Measurements from ENCODE around the gene BDKRB2. TPM values are rescaled to one million over a fixed set of nuclear protein-coding genes. Genes with fewer than 3 reads are reported as not detected.

BDKRB2 gene
- total and polyA plus RNA-seq, 2 of the 4 experiments (the other 2 are of a cell fraction) = 60.9 to 73.1 TPM

GRCh38 chr14:96177766-96178375 is 26.8 kb upstream of the BDKRB2 start:
- Histone ChIP-seq H3K27me3 (ENCODE audit: control insufficient read depth, insufficient read depth, low read length) (no peaks in the 10 kb centered on the region), H3K36me3 (ENCODE audit: control insufficient read depth, insufficient read depth, low read length) (no peaks in the 10 kb centered on the region), H3K56ac (ENCODE audit: extremely low read depth, insufficient read depth, low read length) (no peak overlapping the region), H2AK5ac (ENCODE audit: low read depth, low read length) (peak overlapping the region; percentile 76), H4K20me1 (ENCODE audit: insufficient read depth, low read length) (no peaks in the 10 kb centered on the region), H3K4me1 (ENCODE audit: control insufficient read depth, insufficient read depth, low read length) (peaks cover 30% of the 10 kb centered on the region), H4K5ac (ENCODE audit: low read depth, low read length) (peak overlapping the region; percentile 81), H4K91ac (ENCODE audit: insufficient read depth, low read depth, low read length) (peak overlapping the region; percentile 81), H3K9ac (ENCODE audit: low read depth, low read length) (peak overlapping the region; percentile 22; the same call in 1 of the 2 replicates), H3K9me1 (ENCODE audit: insufficient read depth, low read length) (peaks cover 15% of the 10 kb centered on the region), H3K4ac (ENCODE audit: low read depth, low read length) (peak overlapping the region; percentile 74), H2BK20ac (ENCODE audit: low read depth, low read length) (peak overlapping the region; percentile 77), H3K4me2 (ENCODE audit: low read depth, low read length) (no peak overlapping the region), H3K14ac (replicated peaks; ENCODE audit: low read depth, low read length) (peak overlapping the region; percentile 54; the same call in 1 of the 2 replicates), H3K27ac (ENCODE audit: insufficient read depth, low read length) (peak overlapping the region; percentile 63; the same call in 1 of the 2 replicates), H2BK15ac (ENCODE audit: low read depth, low read length) (peak overlapping the region; percentile 10; the same call in 2 of the 3 replicates), H3K18ac (ENCODE audit: low read depth, low read length) (peak overlapping the region; percentile 82), H2AFZ (replicated peaks; ENCODE audit: low read length, poor library complexity) (no peak overlapping the region), H4K8ac (ENCODE audit: low read depth in 2 of 2, low read length in 2 of 2) (peak overlapping the region; percentile 32 to 65), H3K4me3 (ENCODE audit: insufficient read depth, low read depth, low read length) (no peak overlapping the region), H2BK5ac (ENCODE audit: low read depth, low read length, poor library complexity, severe bottlenecking) (peak overlapping the region; percentile 3), H3K23ac (ENCODE audit: low read depth, low read length) (no peak overlapping the region; the same call in 1 of the 2 replicates), H2AK9ac (replicated peaks; ENCODE audit: low read depth, low read length, poor library complexity) (no peak overlapping the region), H3K79me1 (ENCODE audit: low read depth in 1 of 2, low read length in 2 of 2) (no peaks in the 10 kb centered on the region), H2BK120ac (ENCODE audit: low read depth, low read length) (peak overlapping the region; percentile 88), H3K9me3 (ENCODE audit: control insufficient read depth, insufficient read depth, low read length) (no peaks in the 10 kb centered on the region)
- no peak for ATAC-seq (ENCODE audit: low read depth)
- dilution Hi-C loops (cut with HindIII; ENCODE audit: low sequenced_read_pairs, unreplicated experiment) = no loop called here
- no TSS peak for BruUV-seq (replicated peaks)
- no peak for DNase-seq
- WGBS, 2 experiments (ENCODE audit: extremely low coverage in 2 of 2, insufficient read length in 1 of 2) = 61% methylated on average over 4 of the region's 10 CpGs; no CpG with 5 or more reads in 1 of the 2 experiments
- ChIA-PET CTCF (interaction anchor here (1.3 kb wide), 1 partner anchor 78 kb away, joined by 3 read pairs; the partner anchor contains the start of gene BDKRB1), POLR2A (ENCODE audit: unreplicated experiment) (interaction anchor here (0.8 kb wide), 1 partner anchor 27 kb away, joined by 4 read pairs; the partner anchor contains the start of gene BDKRB2)
- in situ Hi-C loops (cut with MboI; ENCODE audit: low sequenced_read_pairs) = no loop called here
- intact Hi-C loops (cut with micrococcal nuclease) = loop anchor here (2.0 kb wide), 1 partner anchor 27 kb away; the partner anchor contains the start of gene BDKRB2
- TF ChIP-seq RAD21 (IDR thresholded peaks at IDR 0.05; ENCODE audit: low read length) (no peak), ELK1 (IDR thresholded peaks at IDR 0.05; ENCODE audit: borderline replicate concordance, low read depth, low read length) (no peak), CEBPB (IDR thresholded peaks at IDR 0.05; ENCODE audit: low read depth, low read length) (no peak), CTCF (conservative IDR thresholded peaks at IDR 0.05; ENCODE audit: low read depth, low read length) (no peak), FOS (IDR thresholded peaks at IDR 0.05; ENCODE audit: low read depth, low read length) (no peak), SMC3 (IDR thresholded peaks at IDR 0.05; ENCODE audit: low read depth, low read length) (no peak), USF2 (IDR thresholded peaks at IDR 0.05; ENCODE audit: low read depth, low read length) (no peak), RCOR1 (IDR thresholded peaks at IDR 0.05; ENCODE audit: insufficient replicate concordance, low read length) (no peak), MXI1 (IDR thresholded peaks at IDR 0.05; ENCODE audit: borderline replicate concordance, low read depth, low read length) (no peak), NFE2L2 (IDR thresholded peaks at IDR 0.05; ENCODE audit: low read depth, low read length) (no peak), RFX5 (IDR thresholded peaks at IDR 0.05; ENCODE audit: low read depth, low read length) (no peak), POLR2A (IDR thresholded peaks at IDR 0.05; ENCODE audit: low read depth, low read length) (no peak), CHD1 (IDR thresholded peaks at IDR 0.05; ENCODE audit: low read depth, low read length) (no peak)

Data from IMR-90 (cell line).